ENCODE measurements around the gene RNFT2. TPM values are rescaled to one million over a fixed set of nuclear protein-coding genes. Genes with fewer than 3 reads are reported as not detected.

The RNFT2 gene
- total RNA-seq, 1 experiment from 2014 or later, result 29.5 TPM

DNA sequence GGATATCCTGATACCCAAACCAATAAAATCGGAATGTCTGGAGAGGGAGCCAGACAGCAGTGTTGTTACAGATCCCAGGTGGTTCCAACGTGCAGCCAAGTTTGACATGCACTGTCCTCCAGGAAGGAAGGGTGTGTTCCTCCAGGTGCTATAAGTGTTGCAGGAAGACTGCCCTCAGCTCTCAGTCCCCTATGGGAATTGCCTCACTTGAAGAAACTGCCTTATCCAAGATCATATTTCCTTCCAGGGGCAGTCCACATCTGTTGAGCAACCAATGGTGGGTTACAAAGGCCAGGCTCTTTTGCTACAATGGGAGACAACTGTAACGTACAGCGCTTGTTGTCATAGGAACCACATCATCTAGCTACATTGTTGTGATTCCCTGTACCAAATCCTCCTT is 159.4 kb downstream of the RNFT2 start:
- Histone ChIP-seq H3K9me3 (ENCODE audit: control insufficient read depth, low read depth, low read length) (no peaks in the 10 kb centered on the region), H4K91ac (ENCODE audit: insufficient read length, low read depth, low read length) (no peak overlapping the region), H2BK5ac (ENCODE audit: insufficient read length, low read length) (no peak overlapping the region), H3K56ac (ENCODE audit: insufficient read length, low read depth, low read length) (no peak overlapping the region), H3K79me1 (ENCODE audit: insufficient read depth, low read depth, low read length, poor library complexity, severe bottlenecking) (no peaks in the 10 kb centered on the region), H2BK15ac (ENCODE audit: low read depth, low read length) (no peak overlapping the region), H2AK5ac (ENCODE audit: insufficient read length, low read length) (no peak overlapping the region), H3K18ac (ENCODE audit: insufficient read length, low read depth, low read length) (no peak overlapping the region), H4K5ac (ENCODE audit: insufficient read length, low read depth, low read length) (no peak overlapping the region), H3K23me2 (ENCODE audit: insufficient read length, low read depth, low read length, poor library complexity, severe bottlenecking) (no peaks in the 10 kb centered on the region), H3K79me2 (ENCODE audit: insufficient read depth, low read length) (no peaks in the 10 kb centered on the region), H2BK120ac (ENCODE audit: low read depth, low read length, poor library complexity, severe bottlenecking) (no peak overlapping the region), H3T11ph (ENCODE audit: low read length) (no peak overlapping the region), H3K27me3 (ENCODE audit: insufficient read depth, low read length) (no peaks in the 10 kb centered on the region), H4K8ac (replicated peaks; ENCODE audit: insufficient read length, low read depth, low read length) (no peak overlapping the region), H3K14ac (ENCODE audit: insufficient read depth, low read length) (no peak overlapping the region), H2BK12ac (ENCODE audit: insufficient read length, low read depth, low read length) (no peak overlapping the region), H4K20me1 (ENCODE audit: control insufficient read depth, insufficient read depth, insufficient read length) (no peaks in the 10 kb centered on the region), H3K4me1 (ENCODE audit: insufficient read depth, low read length) (no peaks in the 10 kb centered on the region), H2BK20ac (ENCODE audit: low read depth, low read length, poor library complexity, severe bottlenecking) (no peak overlapping the region), H3K27ac (ENCODE audit: insufficient read length, low read depth, low read length) (no peak overlapping the region), H3K4ac (ENCODE audit: low read depth, low read length) (no peak overlapping the region), H2AFZ (ENCODE audit: low read length) (no peak overlapping the region), H3K4me2 (ENCODE audit: insufficient read depth, insufficient read length, low read length) (no peak overlapping the region), H3K23ac (ENCODE audit: insufficient read length, low read depth, low read length) (no peak overlapping the region), H3K9ac (ENCODE audit: extremely low read depth, insufficient read length, low read length) (no peak overlapping the region)
- Mint-ChIP-seq H3K27me3 (ENCODE audit: low read depth) (peaks cover 33% of the 10 kb centered on the region), H3K27ac (no peak overlapping the region), H3K9me3 (no peaks in the 10 kb centered on the region; a peak in 1 of 5 replicates), H3K4me3 (no peak overlapping the region), H3K36me3 (ENCODE audit: insufficient read depth in 1 of 3, low read depth in 3 of 3) (no peaks in the 10 kb centered on the region), H3K4me1 (no peaks in the 10 kb centered on the region; a peak in 2 of 4 replicates)
- no peak for TF ChIP-seq CTCF (conservative IDR thresholded peaks at IDR 0.05)
- no peak for DNase-seq
- no CpG with 5 or more reads among the region's 4 CpGs for WGBS (ENCODE audit: extremely low coverage, insufficient read length, low lambda C conversion rate)

Measured in H9 (cell line).